22Rv1 (cell line): Measurements from ENCODE around the gene SRR.

Source experiments
- H3K27ac ChIP-seq: fragments of 450-650 bp; 2 replicates; pipeline ENCODE4 v1.5.1; 2017
- CTCF ChIP-seq: fragments of 450-650 bp; IDR thresholded peaks from 2 replicates; pipeline ENCODE4 v1.5.1; 2017; ENCODE audit warnings: mild to moderate bottlenecking
- ZFX ChIP-seq: fragments of 450-650 bp; IDR thresholded peaks from 2 replicates; pipeline ENCODE4 v1.6.1; 2017; ENCODE audit warnings: antibody characterized with exemption, borderline replicate concordance

Gene SRR

GRCh38 chr17:2266045-2266864 lies 37.5 kb upstream of the SRR start:
- H3K27ac ChIP-seq, result no peak overlapping the region
- TF ChIP-seq ZFX, result no peak
- TF ChIP-seq CTCF, result no peak

GRCh38 chr17:2266865-2267228 lies 36.9 kb upstream of the SRR start:
- H3K27ac ChIP-seq, result no peak overlapping the region
- no peak for TF ChIP-seq ZFX

DNA sequence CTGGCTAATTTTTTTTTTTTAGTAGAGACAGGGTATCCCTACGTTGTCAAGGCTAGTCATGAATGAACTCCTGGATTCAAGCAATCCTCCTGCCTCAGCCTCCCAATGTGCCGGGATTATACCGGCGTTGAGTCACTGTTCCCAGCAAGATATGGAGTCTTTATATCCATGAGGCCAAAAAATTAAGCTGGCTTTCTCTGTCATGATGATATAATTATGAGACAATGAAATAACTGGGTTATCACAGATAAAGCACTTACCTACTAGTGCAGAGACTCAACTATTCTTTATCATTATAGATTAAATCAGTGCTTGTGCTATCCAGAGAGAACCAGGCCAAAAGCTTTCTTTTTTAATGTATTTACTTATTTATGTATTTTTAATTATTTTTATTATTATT lies 36.4 kb upstream of the SRR start:
- H3K27ac ChIP-seq, result no peak overlapping the region
- no peak for TF ChIP-seq ZFX
- TF ChIP-seq CTCF, result no peak

DNA sequence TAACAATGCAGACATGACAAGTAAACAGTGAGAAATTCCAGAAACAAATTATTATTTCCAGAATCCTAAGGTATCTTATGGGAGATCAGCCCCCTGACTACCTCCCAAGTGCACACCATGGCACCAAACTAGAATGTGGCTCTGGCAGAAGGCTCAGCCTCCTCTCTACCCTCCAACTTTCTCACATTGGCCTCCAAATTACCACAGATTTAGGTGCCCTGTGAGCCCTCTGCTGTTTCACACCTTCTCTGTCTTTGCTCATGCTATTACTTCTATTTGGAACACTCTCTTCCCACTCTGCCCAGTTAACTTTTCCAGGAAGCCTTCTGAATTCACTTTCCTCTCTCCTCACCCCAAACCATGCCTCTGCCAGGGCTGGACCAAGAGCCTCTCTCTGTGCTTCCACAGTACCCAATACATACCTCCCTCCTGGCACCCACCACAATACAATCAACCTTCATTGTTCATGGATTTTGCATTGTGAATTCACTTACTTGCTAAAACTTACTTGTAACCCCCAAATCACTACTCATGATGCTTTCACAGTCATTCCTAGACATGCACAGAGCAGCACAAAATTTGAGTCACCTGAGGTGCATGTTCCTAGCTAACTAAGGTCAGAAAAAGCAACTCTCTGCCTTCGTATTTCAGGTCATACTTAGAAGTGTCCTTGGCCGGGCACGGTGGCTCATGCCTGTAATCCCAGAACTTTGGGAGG lies 31.6 kb upstream of the SRR start:
- H3K27ac ChIP-seq, result no peak overlapping the region
- TF ChIP-seq CTCF, result no peak
- TF ChIP-seq ZFX, result no peak

DNA sequence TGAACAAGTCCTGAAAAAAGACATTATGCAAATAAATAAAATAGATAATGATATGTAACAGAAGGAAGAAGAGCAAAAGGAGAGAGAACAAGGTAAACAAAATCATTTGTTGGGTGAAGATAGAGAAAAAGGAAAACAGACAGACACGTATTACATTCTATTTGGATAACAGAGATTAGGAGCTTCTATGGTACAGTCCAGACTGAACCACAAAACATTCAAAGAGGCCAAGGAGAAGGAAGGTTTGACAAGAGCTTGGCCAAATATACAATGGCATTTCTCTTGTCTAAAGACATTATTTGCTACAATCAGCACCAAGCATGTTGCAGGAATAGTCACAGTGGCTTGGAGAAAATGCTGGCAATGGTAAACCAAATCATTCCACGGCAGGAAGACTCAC lies 29.3 kb upstream of the SRR start:
- no peak overlapping the region for H3K27ac ChIP-seq
- TF ChIP-seq ZFX (no peak), CTCF (no peak)

DNA sequence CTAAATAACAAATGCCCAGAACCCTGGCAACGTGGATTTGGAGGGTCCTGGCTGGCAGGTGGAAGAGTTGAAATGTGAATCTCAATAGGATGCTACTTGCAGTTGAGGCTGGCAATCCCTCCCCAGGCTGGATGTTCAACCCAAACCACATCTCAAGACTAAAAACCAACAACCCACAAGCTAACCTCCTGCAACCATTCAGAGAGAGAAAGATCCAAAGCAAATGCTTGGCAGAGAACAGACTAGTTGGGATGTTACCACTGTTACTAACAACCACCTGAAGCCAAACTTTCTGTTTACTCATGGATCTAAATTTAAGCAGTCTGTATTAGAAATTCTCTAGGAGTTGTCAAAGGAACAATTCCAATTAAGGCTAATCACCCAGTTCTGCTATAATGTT lies 28.0 kb upstream of the SRR start:
- TF ChIP-seq ZFX, result no peak
- no peak for TF ChIP-seq CTCF

DNA sequence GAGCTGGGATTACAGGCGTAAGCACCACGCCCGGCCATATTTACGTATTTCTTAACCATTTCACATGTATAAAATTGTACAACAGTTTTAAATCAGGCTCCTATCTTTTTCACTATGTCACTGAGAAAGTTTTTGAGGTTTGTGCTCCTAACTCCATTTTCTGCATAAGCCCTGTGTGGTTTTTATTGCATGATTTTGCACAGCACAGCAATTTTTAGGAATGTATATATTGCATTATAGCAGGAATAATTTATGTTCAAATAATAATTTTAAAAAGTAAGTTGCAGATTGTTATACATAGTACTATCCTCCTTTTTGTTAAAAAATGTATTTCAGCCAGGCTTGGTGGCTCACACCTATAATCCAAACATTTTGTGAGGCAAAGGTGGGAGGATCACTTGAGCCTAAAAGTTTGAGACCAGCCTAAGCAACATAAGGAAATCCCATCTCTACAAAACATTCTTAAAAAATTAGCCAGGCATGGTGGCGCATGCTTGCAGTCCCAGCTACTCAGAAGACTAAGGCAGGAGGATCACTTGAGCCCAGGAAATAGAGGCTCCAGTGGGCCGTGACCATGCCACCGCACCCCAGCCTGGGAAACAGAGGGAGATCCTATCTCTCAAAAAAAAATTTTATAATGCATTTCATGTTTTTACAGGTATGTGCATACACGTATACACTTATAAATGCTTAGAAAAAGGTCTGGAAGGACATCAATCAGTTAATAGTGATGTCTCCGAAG lies 26.1 kb upstream of the SRR start:
- TF ChIP-seq CTCF (no peak), ZFX (no peak)
- no peak overlapping the region for H3K27ac ChIP-seq

More for the DNA sequence above, 28.0 kb upstream of the SRR start:
- no peak overlapping the region for H3K27ac ChIP-seq
